Small intestine (tissue), 7 donors: ENCODE data around the gene ZMIZ1. TPM values are rescaled to one million over a fixed set of nuclear protein-coding genes. Genes with fewer than 3 reads are reported as not detected.

Experiments
- DNase-seq, 2 donors: peaks; one replicate each; pipeline versions ENCODE4 v3.0.0 to v3.0.0-alpha.2; 2013
- FAIRE-seq: peaks from 2 replicates; lab custom pipeline; 2012; peaks lifted over from hg19 to GRCh38; lab: Jason Lieb, UNC
- H3K27ac ChIP-seq, 3 donors: one replicate each; pipeline ENCODE4 v1.5.1; 2013; ENCODE audit warnings: low read length in 2 of 3, mild to moderate bottlenecking in 2 of 3, control low read depth in 1 of 3, inconsistent platforms in 1 of 3, low read depth in 1 of 3, moderate library complexity in 1 of 3
- H3K27me3 ChIP-seq, 3 donors: one replicate each; pipeline ENCODE4 v1.6.1; 2013; ENCODE audit warnings: low read length in 3 of 3, inconsistent platforms in 1 of 3; ENCODE audit not compliant: control insufficient read depth in 3 of 3, insufficient read depth in 3 of 3
- H3K36me3 ChIP-seq, 3 donors: one replicate each; pipeline ENCODE4 v1.6.1; 2013; ENCODE audit warnings: low read length in 3 of 3, inconsistent platforms in 1 of 3, low read depth in 1 of 3, mild to moderate bottlenecking in 1 of 3, moderate library complexity in 1 of 3; ENCODE audit not compliant: control insufficient read depth in 3 of 3, insufficient read depth in 2 of 3
- H3K4me1 ChIP-seq, 3 donors: one replicate each; pipeline ENCODE4 v1.6.1; 2013; ENCODE audit warnings: low read length in 2 of 3, inconsistent platforms in 1 of 3, low read depth in 1 of 3, mild to moderate bottlenecking in 1 of 3, moderate library complexity in 1 of 3; ENCODE audit not compliant: control insufficient read depth in 3 of 3, insufficient read depth in 2 of 3
- H3K4me3 ChIP-seq, 3 donors: one replicate each; pipeline ENCODE4 v1.5.1; 2013; ENCODE audit warnings: low read length in 3 of 3, control low read depth in 1 of 3, inconsistent platforms in 1 of 3, low read depth in 1 of 3, mild to moderate bottlenecking in 1 of 3, moderate library complexity in 1 of 3
- H3K9me3 ChIP-seq, 2 donors: one replicate each; pipeline ENCODE4 v1.6.1; 2013; ENCODE audit warnings: low read depth in 1 of 2, low read length in 1 of 2; ENCODE audit not compliant: control insufficient read depth in 2 of 2, insufficient read depth in 1 of 2
- WGBS, 3 donors: extraction: QIAGEN DNeasy Blood & Tissue Kit; methylation state at CpG; one replicate each; pipeline ENCODE4 v1.1.7; 2013; 5-methylcytosine and 5-hydroxymethylcytosine counted together
- polyA plus RNA-seq, 4 donors: library from polyadenylated mRNA; stranded (reverse) in 3 of 4; unstranded in 1 of 4; fragments of 200-250 nt in 3 of 4; fragments of 120-200 nt in 1 of 4; gene quantifications; one replicate each; pipeline versions ENCODE4 v1.2.1 to v1.2.3, GENCODE V29; 2013
- donor health status: healthy with polysubstance abuse.
- donor health status: control.
- donor health status: control.
- donor health status: Bipolar disorder and iron deficiency.
- donor health status: healthy.

The ZMIZ1 gene
- polyA plus RNA-seq, 4 donors = 15.1 to 40.7 (median 19.9) TPM

- WGBS, 3 donors = 43 to 58% (median 49%) methylated on average over 18 of the region's 18 CpGs
These were observed 41.4 kb upstream of the ZMIZ1 start for GRCh38 chr10:79027147-79028055.

GRCh38 chr10:79028056-79028430 lies 40.7 kb upstream of the ZMIZ1 start:
- Histone ChIP-seq H3K4me3 (no peak overlapping the region), H3K36me3 (no peaks in the 10 kb centered on the region), H3K4me1 (peaks cover 0 to 28% (median 2%) of the 10 kb centered on the region in 3 donors), H3K27ac (no peak overlapping the region), H3K9me3 (no peaks in the 10 kb centered on the region), H3K27me3 (no peaks in the 10 kb centered on the region)
- FAIRE-seq (no peak), DNase-seq (no peak)
- 79 to 90% (median 84%) methylated on average over 4 of the region's 4 CpGs for WGBS, 3 donors

More at GRCh38 chr10:79027147-79028055, 41.4 kb upstream of the ZMIZ1 start:
- Histone ChIP-seq H3K4me1 (peaks cover 0 to 28% (median 2%) of the 10 kb centered on the region in 3 donors), H3K9me3 (no peaks in the 10 kb centered on the region), H3K27me3 (no peaks in the 10 kb centered on the region), H3K36me3 (no peaks in the 10 kb centered on the region), H3K4me3 (no peak overlapping the region), H3K27ac (peak overlapping the region in 1 of 3 donors; percentile 3)
- FAIRE-seq = no peak
- peak in 1 of 2 donors; percentile 63 for DNase-seq

GRCh38 chr10:79028451-79029010 lies 40.2 kb upstream of the ZMIZ1 start:
- H3K9me3 ChIP-seq = no peaks in the 10 kb centered on the region
- 82 to 90% (median 85%) methylated on average over 5 of the region's 5 CpGs for WGBS, 3 donors
- no peak for FAIRE-seq
- DNase-seq = no peak
- H3K27ac ChIP-seq = no peak overlapping the region
- H3K4me1 ChIP-seq = peaks cover 0 to 28% (median 2%) of the 10 kb centered on the region in 3 donors
- no peak overlapping the region for H3K4me3 ChIP-seq
- no peaks in the 10 kb centered on the region for H3K27me3 ChIP-seq
- no peaks in the 10 kb centered on the region for H3K36me3 ChIP-seq

GRCh38 chr10:79029478-79030390 lies 39.0 kb upstream of the ZMIZ1 start:
- no peak for DNase-seq
- no peak for FAIRE-seq

GRCh38 chr10:79030705-79031104 lies 38.1 kb upstream of the ZMIZ1 start:
- H3K4me1 ChIP-seq = peaks cover 0 to 15% (median 0%) of the 10 kb centered on the region in 3 donors
- DNase-seq = no peak
- H3K9me3 ChIP-seq = no peaks in the 10 kb centered on the region
- H3K27ac ChIP-seq = no peak overlapping the region
- no peak overlapping the region for H3K4me3 ChIP-seq
- no peaks in the 10 kb centered on the region for H3K36me3 ChIP-seq
- 25 to 58% (median 31%) methylated on average over 1 of the region's 1 CpG for WGBS, 3 donors
- H3K27me3 ChIP-seq = no peaks in the 10 kb centered on the region
- FAIRE-seq = no peak

More at GRCh38 chr10:79029478-79030390, 39.0 kb upstream of the ZMIZ1 start:
- Histone ChIP-seq H3K27ac (no peak overlapping the region), H3K4me3 (no peak overlapping the region), H3K9me3 (no peaks in the 10 kb centered on the region), H3K36me3 (no peaks in the 10 kb centered on the region), H3K27me3 (no peaks in the 10 kb centered on the region), H3K4me1 (peaks cover 0 to 23% (median 0%) of the 10 kb centered on the region in 3 donors)
- WGBS, 3 donors = 84 to 89% (median 85%) methylated on average over 12 of the region's 12 CpGs

- no peaks in the 10 kb centered on the region for H3K36me3 ChIP-seq
- FAIRE-seq (no peak), DNase-seq (no peak)
- no peaks in the 10 kb centered on the region for H3K27me3 ChIP-seq
- H3K9me3 ChIP-seq = no peaks in the 10 kb centered on the region
- 92 to 97% (median 95%) methylated on average over 5 of the region's 5 CpGs for WGBS, 3 donors
- peaks cover 0 to 15% (median 0%) of the 10 kb centered on the region in 3 donors for H3K4me1 ChIP-seq
- H3K27ac ChIP-seq = no peak overlapping the region
- no peak overlapping the region for H3K4me3 ChIP-seq
These were observed 37.0 kb upstream of the ZMIZ1 start for GRCh38 chr10:79031723-79032122.

GRCh38 chr10:79034271-79034876 lies 34.4 kb upstream of the ZMIZ1 start:
- H3K4me3 ChIP-seq = no peak overlapping the region

More at GRCh38 chr10:79034271-79034876, 34.4 kb upstream of the ZMIZ1 start:
- DNase-seq (no peak), FAIRE-seq (no peak)
- no peaks in the 10 kb centered on the region for H3K27me3 ChIP-seq
- no peaks in the 10 kb centered on the region for H3K36me3 ChIP-seq
- WGBS, 3 donors = 90 to 92% (median 92%) methylated on average over 9 of the region's 9 CpGs
- peaks cover 0 to 5% of the 10 kb centered on the region in 2 donors for H3K9me3 ChIP-seq
- no peak overlapping the region for H3K27ac ChIP-seq
- no peaks in the 10 kb centered on the region for H3K4me1 ChIP-seq
